Smooth muscle cell (in vitro differentiated cells): Measurements from ENCODE around the gene TRMT2B. TPM values are rescaled to one million over a fixed set of nuclear protein-coding genes. Genes with fewer than 3 reads are reported as not detected.
"Not testable (repeated sequence)": the region's sequence is repeated elsewhere in the genome, so short reads cannot be mapped to it uniquely, and the experiment has no call there.

Experiments
- DNase-seq: peaks from one replicate; lab custom pipeline; 2025; ENCODE audit not compliant: unreplicated experiment; lab: John Stamatoyannopoulos, UW
- H2AFZ ChIP-seq: fragments of 200-600 bp; sonication (generic); 2 replicates; pipeline ENCODE4 v1.6.0; 2016; ENCODE audit warnings: antibody characterized with exemption, low read depth, mild to moderate bottlenecking
- H3F3A ChIP-seq: fragments of 200-600 bp; sonication (generic); 2 replicates; pipeline ENCODE4 v1.6.0; 2017; ENCODE audit warnings: antibody characterized with exemption, low read depth
- H3K27ac ChIP-seq: fragments of 200-600 bp; sonication (generic); 2 replicates; pipeline ENCODE4 v1.5.1; 2016; ENCODE audit warnings: low read depth, mild to moderate bottlenecking
- H3K27me3 ChIP-seq: fragments of 200-600 bp; sonication (generic); 2 replicates; pipeline ENCODE4 v1.6.1; 2016; ENCODE audit warnings: low read depth, mild to moderate bottlenecking
- H3K36me3 ChIP-seq: fragments of 200-600 bp; sonication (generic); 2 replicates; pipeline ENCODE4 v1.5.1; 2016; ENCODE audit warnings: low read depth
- H3K4me1 ChIP-seq: fragments of 200-600 bp; sonication (generic); 2 replicates; pipeline ENCODE4 v1.5.1; 2016; ENCODE audit warnings: low read depth
- H3K4me2 ChIP-seq: fragments of 200-600 bp; sonication (generic); 2 replicates; pipeline ENCODE4 v1.6.0; 2016; ENCODE audit warnings: mild to moderate bottlenecking
- H3K4me3 ChIP-seq: fragments of 200-600 bp; sonication (generic); 2 replicates; pipeline ENCODE4 v1.5.1; 2016; ENCODE audit warnings: mild to moderate bottlenecking
- H3K79me2 ChIP-seq: fragments of 200-600 bp; sonication (generic); 2 replicates; pipeline ENCODE4 v1.6.0; 2016; ENCODE audit warnings: low read depth, mild to moderate bottlenecking
- H3K9ac ChIP-seq: fragments of 200-600 bp; sonication (generic); 2 replicates; pipeline ENCODE4 v1.6.0; 2016; ENCODE audit warnings: low read depth
- H3K9me3 ChIP-seq: fragments of 200-600 bp; sonication (generic); replicated peaks from 2 replicates; pipeline ENCODE4 v1.5.1; 2016; ENCODE audit warnings: low read depth
- H4K20me1 ChIP-seq: fragments of 200-600 bp; sonication (generic); 2 replicates; pipeline ENCODE4 v1.6.0; 2016; ENCODE audit warnings: low read depth
- WGBS: methylation state at CpG from one replicate; pipeline ENCODE4 v1.1.7; 2016; ENCODE audit warnings: low lambda C conversion rate; 5-methylcytosine and 5-hydroxymethylcytosine counted together
- polyA plus RNA-seq: library from polyadenylated mRNA; unstranded; fragments of >200 nt; fragmentation: Nextera tagmentation; extraction: Ambion mirVana; gene quantifications from 2 replicates; pipeline ENCODE4 v1.2.1, GENCODE V29; 2016
- total RNA-seq: library from RNA; depleted of rRNA; stranded (reverse); fragments of >200 nt; gene quantifications from 2 replicates; pipeline ENCODE4 v1.2.3, GENCODE V29; 2014
- TF ChIP-seq, protein P1 (sequence below): fragments of 200-600 bp; sonication (generic); IDR thresholded peaks from 2 replicates; pipeline ENCODE4 v1.5.1; 2017; ENCODE audit warnings: borderline replicate concordance, mild to moderate bottlenecking, antibody characterized with exemption; ENCODE audit not compliant: insufficient read depth, poor library complexity, severe bottlenecking

The TRMT2B gene
- total and polyA plus RNA-seq, 2 experiments from 2014 or later: 3.0 to 3.4 TPM

DNA sequence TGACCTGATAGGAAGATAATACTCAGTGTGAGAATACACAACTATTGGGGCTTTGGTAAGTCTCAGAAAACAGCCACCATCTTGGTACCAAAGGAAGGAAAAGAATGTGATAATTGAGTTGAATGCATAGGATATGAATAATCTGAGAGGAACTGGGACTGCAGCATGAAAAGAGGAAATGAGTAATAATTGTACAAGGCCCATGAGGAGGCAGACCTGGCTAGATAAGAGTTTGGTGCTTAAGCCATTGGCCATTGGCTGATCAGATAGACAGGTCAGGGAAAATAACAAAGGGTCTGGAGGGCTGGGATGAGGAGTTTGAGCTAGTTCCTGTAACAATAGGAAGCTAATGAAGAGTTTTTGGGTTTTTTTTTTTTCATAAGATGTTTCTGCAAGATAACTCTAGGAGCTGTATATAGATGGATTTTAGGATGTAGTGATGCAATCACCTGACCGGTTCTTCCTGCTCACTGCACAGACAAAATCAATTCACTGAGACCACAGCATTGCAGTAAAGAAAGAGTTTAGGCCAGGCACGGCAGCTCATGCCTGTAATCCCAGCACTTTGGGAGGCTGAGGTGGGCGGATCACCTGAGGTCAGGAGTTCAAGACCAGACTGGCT, 5.3 kb upstream of the TRMT2B start:
- no peak for DNase-seq
- no peak overlapping the region for H2AFZ ChIP-seq

DNA sequence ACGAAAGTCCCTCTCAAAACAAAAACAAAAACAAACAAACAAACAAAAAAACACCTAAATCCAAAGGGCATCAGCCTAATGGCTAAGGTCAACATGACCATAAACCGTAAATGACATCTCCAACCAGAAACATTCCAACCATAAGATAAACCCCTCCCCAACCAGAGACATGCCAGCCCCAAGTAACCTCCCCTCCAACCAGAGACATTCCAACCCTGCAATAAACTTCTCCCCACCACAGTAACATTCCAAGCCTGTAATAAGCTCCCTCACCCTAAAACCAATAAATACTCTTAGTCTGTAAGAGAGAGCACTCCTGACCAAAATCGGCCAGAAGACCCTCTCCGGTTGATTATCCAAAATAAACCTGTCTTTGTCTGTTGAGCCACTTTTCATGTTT, 4.6 kb upstream of the TRMT2B start:
- H3K36me3 ChIP-seq, H3K9me3 ChIP-seq, DNase-seq, H3K4me2 ChIP-seq, H3K27me3 ChIP-seq, H3K27ac ChIP-seq, H3K4me3 ChIP-seq, H3K9ac ChIP-seq, H2AFZ ChIP-seq, H3K79me2 ChIP-seq, H3F3A ChIP-seq, H4K20me1 ChIP-seq, H3K4me1 ChIP-seq: not testable (repeated sequence)
- 66% methylated on average over 4 of the region's 4 CpGs for WGBS

More for the DNA sequence above, 5.3 kb upstream of the TRMT2B start:
- no peak overlapping the region for H3K4me3 ChIP-seq
- H3K4me1 ChIP-seq: no peaks in the 10 kb centered on the region
- H3K4me2 ChIP-seq: no peak overlapping the region
- no peaks in the 10 kb centered on the region for H3K9me3 ChIP-seq
- H3K36me3 ChIP-seq: no peaks in the 10 kb centered on the region
- no peak overlapping the region for H3K9ac ChIP-seq
- no peaks in the 10 kb centered on the region for H3K79me2 ChIP-seq
- H3K27ac ChIP-seq: no peak overlapping the region
- TF ChIP-seq, protein P1, sequence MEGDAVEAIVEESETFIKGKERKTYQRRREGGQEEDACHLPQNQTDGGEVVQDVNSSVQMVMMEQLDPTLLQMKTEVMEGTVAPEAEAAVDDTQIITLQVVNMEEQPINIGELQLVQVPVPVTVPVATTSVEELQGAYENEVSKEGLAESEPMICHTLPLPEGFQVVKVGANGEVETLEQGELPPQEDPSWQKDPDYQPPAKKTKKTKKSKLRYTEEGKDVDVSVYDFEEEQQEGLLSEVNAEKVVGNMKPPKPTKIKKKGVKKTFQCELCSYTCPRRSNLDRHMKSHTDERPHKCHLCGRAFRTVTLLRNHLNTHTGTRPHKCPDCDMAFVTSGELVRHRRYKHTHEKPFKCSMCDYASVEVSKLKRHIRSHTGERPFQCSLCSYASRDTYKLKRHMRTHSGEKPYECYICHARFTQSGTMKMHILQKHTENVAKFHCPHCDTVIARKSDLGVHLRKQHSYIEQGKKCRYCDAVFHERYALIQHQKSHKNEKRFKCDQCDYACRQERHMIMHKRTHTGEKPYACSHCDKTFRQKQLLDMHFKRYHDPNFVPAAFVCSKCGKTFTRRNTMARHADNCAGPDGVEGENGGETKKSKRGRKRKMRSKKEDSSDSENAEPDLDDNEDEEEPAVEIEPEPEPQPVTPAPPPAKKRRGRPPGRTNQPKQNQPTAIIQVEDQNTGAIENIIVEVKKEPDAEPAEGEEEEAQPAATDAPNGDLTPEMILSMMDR: no peak
- H4K20me1 ChIP-seq: no peaks in the 10 kb centered on the region
- no peaks in the 10 kb centered on the region for H3K27me3 ChIP-seq
- 89% methylated on average over 3 of the region's 3 CpGs for WGBS
- H3F3A ChIP-seq: no peaks in the 10 kb centered on the region

DNA sequence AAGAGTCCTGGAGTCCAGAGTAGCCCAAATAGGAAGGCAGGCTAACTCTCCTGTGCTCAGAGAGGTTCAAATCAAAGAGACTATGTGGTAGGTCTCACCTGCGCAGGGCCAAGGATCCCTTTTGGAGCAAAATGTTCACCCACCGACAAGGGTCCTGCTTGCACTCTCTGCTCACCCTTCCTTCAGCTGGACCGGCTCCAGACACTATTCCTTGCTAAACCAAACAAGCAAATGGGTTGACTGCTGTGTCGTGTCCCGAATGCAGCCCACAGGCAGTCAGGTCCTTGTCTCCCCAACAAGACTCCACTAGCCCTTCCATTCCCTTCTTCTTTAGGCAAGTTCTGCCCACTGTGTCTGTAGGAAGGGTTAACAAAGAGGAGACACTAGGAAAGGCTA, 760 bp downstream of the TRMT2B start:
- Histone ChIP-seq H3K9me3 (no peaks in the 10 kb centered on the region), H3F3A (no peaks in the 10 kb centered on the region), H3K79me2 (no peaks in the 10 kb centered on the region), H3K4me1 (no peaks in the 10 kb centered on the region), H3K27ac (peak overlapping the region; percentile 35), H3K4me2 (peak overlapping the region; percentile 84), H3K9ac (peak overlapping the region; percentile 39), H2AFZ (peak overlapping the region; percentile 96), H3K36me3 (no peaks in the 10 kb centered on the region), H3K27me3 (no peaks in the 10 kb centered on the region), H4K20me1 (no peaks in the 10 kb centered on the region), H3K4me3 (peak overlapping the region; percentile 70)
- no peak for DNase-seq
- WGBS: 58% methylated on average over 5 of the region's 5 CpGs
- TF ChIP-seq, protein P1: no peak

DNA sequence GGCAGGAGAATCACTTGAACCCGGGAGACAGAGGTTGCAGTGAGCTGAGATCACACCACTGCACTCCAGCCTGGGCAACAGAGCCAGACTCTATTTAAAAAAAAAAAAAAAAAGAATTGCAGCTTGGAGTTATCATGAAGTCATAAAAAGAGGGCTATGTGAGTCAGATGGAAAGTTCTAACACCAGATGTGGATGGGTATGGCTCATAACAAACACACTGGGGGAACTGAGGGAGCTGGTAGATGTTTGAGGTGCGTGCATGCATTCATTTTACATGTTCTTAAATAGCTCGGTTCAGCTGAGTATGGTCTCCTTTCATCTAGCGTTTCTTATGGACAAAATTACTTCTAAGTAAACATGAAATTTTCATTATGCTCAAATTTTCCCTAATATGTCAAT, 11.7 kb downstream of the TRMT2B start:
- 81% methylated on average over 4 of the region's 4 CpGs for WGBS
- Histone ChIP-seq H3F3A (no peaks in the 10 kb centered on the region), H3K9ac (no peak overlapping the region), H3K79me2 (no peaks in the 10 kb centered on the region), H4K20me1 (no peaks in the 10 kb centered on the region), H3K27ac (no peak overlapping the region), H3K4me2 (no peak overlapping the region), H3K4me1 (no peaks in the 10 kb centered on the region), H3K9me3 (no peaks in the 10 kb centered on the region), H2AFZ (no peak overlapping the region), H3K27me3 (no peaks in the 10 kb centered on the region), H3K36me3 (no peaks in the 10 kb centered on the region), H3K4me3 (no peak overlapping the region)
- TF ChIP-seq, protein P1: no peak
- DNase-seq: no peak
